GM12891 (cell line): ENCODE data around the gene MYOCD.

Experiments used
- POLR2A ChIP-seq: IDR thresholded peaks from 2 replicates; pipeline ENCODE4 v1.6.1; 2011; ENCODE audit warnings: low read depth, low read length, control low read depth
- POLR2AphosphoS5 ChIP-seq: IDR thresholded peaks from 2 replicates; pipeline ENCODE4 v1.6.1; 2011; ENCODE audit warnings: low read depth, low read length, control low read depth
- TAF1 ChIP-seq: IDR thresholded peaks from 2 replicates; pipeline ENCODE4 v1.6.1; 2011; ENCODE audit warnings: low read depth, low read length, control low read depth

DNA sequence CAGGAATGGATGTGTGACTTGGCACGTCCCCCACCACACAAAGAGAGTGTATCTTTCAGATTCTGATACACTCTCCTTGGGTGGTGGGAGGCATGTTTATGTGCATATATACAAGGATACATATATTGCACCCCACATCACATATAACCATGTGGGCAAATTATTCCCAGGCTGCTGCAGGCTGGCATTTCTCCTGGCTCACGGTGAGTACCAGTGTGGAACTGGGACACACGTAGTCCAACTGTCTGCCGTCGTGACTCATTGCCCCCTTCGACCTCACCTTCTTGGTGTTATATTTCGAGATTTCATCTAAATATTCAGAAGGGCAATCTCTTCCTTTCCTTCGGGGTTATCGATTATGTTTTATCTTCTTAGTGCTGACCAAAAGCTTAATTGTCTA, 148.0 kb downstream of the MYOCD start:
- no peak for TF ChIP-seq POLR2A
- no peak for TF ChIP-seq TAF1
- no peak for TF ChIP-seq POLR2AphosphoS5
